RWPE1 (cell line): ENCODE results near the gene GP2.
"Not testable (repeated sequence)": the region's sequence is repeated elsewhere in the genome, so short reads cannot be mapped to it uniquely, and the experiment has no call there.

Experiments used
- CTCF ChIA-PET: fragments of 350-600 bp; sonication (Branson Sonifier 250); formaldehyde crosslinking; extraction: SDS; loops from one replicate; lab custom pipeline; 2021; lab: Yijun Ruan, JAX
- POLR2A ChIA-PET: fragments of 400-600 bp; formaldehyde crosslinking; extraction: SDS; loops from one replicate; lab custom pipeline; 2020; ENCODE audit warnings: antibody characterized with exemption; ENCODE audit not compliant: low non-redundant PET; lab: Yijun Ruan, JAX
- DNase-seq: peaks from one replicate; pipeline ENCODE4 v3.0.0; 2012; ENCODE audit warnings: low spot score
- H3K27ac ChIP-seq: fragments of 450-650 bp; 2 replicates; pipeline ENCODE4 v1.5.1; 2017
- CTCF ChIP-seq: fragments of 450-650 bp; conservative IDR thresholded peaks from 2 replicates; pipeline ENCODE4 v1.5.1; 2017; ENCODE audit warnings: low read depth, mild to moderate bottlenecking

The GP2 gene

GRCh38 chr16:20329392-20330138 is 2.3 kb upstream of the GP2 start:
- POLR2A ChIA-PET = no interaction called here

GRCh38 chr16:20326321-20326720 is 992 bp downstream of the GP2 start:
- CTCF ChIA-PET = no interaction called here

More at GRCh38 chr16:20329392-20330138, 2.3 kb upstream of the GP2 start:
- no peak for TF ChIP-seq CTCF
- CTCF ChIA-PET = interaction anchor here (0.7 kb wide), 1 partner anchor 28 kb away, joined by 6 read pairs; no protein-coding TSS in a partner anchor
- H3K27ac ChIP-seq = no peak overlapping the region
- DNase-seq = no peak

GRCh38 chr16:20325005-20325404 is 2.3 kb downstream of the GP2 start:
- ChIA-PET CTCF (no interaction called here), POLR2A (no interaction called here)
- no peak for TF ChIP-seq CTCF
- H3K27ac ChIP-seq = no peak overlapping the region
- DNase-seq = no peak

More at GRCh38 chr16:20326321-20326720, 992 bp downstream of the GP2 start:
- no peak for TF ChIP-seq CTCF
- POLR2A ChIA-PET = no interaction called here
- DNase-seq = no peak
- no peak overlapping the region for H3K27ac ChIP-seq

GRCh38 chr16:20323591-20324117 is 3.7 kb downstream of the GP2 start:
- ChIA-PET POLR2A (no interaction called here), CTCF (no interaction called here)
- no peak overlapping the region for H3K27ac ChIP-seq
- no peak for DNase-seq
- TF ChIP-seq CTCF = no peak

- no peak for TF ChIP-seq CTCF
- DNase-seq = no peak
- CTCF ChIA-PET = interaction anchor here (0.6 kb wide), 2 partner anchors 47 to 1401 kb away, joined by 3 read pairs; no protein-coding TSS in a partner anchor
- no peak overlapping the region for H3K27ac ChIP-seq
- POLR2A ChIA-PET = interaction anchor here (0.6 kb wide), 1 partner anchor 708 kb away, joined by 3 read pairs; no protein-coding TSS in a partner anchor
Observed at GRCh38 chr16:20322696-20323095, 4.6 kb downstream of the GP2 start.

GRCh38 chr16:20321671-20322070 is 5.6 kb downstream of the GP2 start:
- POLR2A ChIA-PET = no interaction called here
- CTCF ChIA-PET = no interaction called here
- TF ChIP-seq CTCF = no peak
- no peak overlapping the region for H3K27ac ChIP-seq
- no peak for DNase-seq

- CTCF ChIA-PET, H3K27ac ChIP-seq, DNase-seq, POLR2A ChIA-PET: not testable (repeated sequence)
Observed at GRCh38 chr16:20321051-20321450, 6.3 kb downstream of the GP2 start.
